ENCODE data around the gene LRG1.

LRG1 gene

DNA sequence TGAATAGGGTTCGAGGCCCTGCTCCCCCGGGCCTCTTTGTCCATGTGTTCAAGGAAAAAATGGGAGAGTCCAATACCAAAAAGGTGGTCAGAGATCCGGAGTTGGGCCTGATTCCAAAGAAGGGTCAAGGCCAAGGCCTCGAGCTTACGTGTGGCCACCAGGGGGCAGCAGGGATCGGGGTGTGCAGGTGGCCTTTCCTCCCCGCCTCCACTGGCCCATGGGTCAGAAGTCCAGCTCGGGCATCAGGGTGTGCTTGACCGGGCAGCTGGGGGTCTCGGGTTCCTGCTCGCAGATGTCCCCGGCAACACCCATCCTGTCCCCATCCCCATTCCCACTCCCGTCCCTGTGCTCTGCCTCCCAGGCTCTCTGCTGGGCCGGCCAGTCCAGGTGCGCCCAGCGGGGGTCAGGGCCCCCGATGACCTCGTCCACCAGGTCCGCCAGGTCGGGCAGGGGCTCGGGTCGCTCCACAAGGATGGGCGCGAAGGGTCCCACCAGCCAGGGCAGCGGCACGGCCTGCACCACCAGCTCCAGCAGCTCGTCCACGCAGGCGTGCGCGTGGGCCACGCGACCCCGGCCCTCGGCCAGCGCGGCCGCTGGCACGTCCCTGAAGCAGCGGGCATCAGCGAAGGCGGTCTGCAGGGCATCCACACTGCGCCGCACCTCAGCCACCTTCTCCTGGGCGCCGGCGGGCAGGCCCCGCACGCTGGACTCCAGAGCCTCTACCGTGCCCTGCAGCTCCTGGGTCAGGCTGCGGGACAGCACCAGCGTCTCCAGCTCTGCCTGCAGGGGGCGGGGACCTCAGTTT is 16.3 kb downstream of the LRG1 start:
- no peak overlapping the region for H3K23ac ChIP-seq (ENCODE audit: low read length in 2 of 2)
- H3K27ac ChIP-seq (ENCODE audit: low read length, poor library complexity, severe bottlenecking) = no peak overlapping the region
- no peak overlapping the region for H2BK12ac ChIP-seq (ENCODE audit: low read length in 2 of 2)
- no peak overlapping the region for H3K4me2 ChIP-seq (ENCODE audit: low read length, poor library complexity, severe bottlenecking)
- no peak overlapping the region for H4K8ac ChIP-seq (ENCODE audit: low read length)
- H3K79me1 ChIP-seq (replicated peaks; ENCODE audit: low read length, poor library complexity, severe bottlenecking) = no peaks in the 10 kb centered on the region
- peak overlapping the region; percentile 40 for H4K91ac ChIP-seq (ENCODE audit: low read length)
- no peak overlapping the region for H3K4me3 ChIP-seq (ENCODE audit: insufficient read depth in 1 of 2, low read depth in 1 of 2, low read length in 2 of 2)
- H3K4me1 ChIP-seq (ENCODE audit: control insufficient read depth, insufficient read depth, low read depth, low read length) = peaks cover 14% of the 10 kb centered on the region
- H3K9ac ChIP-seq (ENCODE audit: low read length) = no peak overlapping the region
- H3K9me3 ChIP-seq (ENCODE audit: control insufficient read depth, low read length) = no peaks in the 10 kb centered on the region
- WGBS = 71% methylated on average over 53 of the region's 53 CpGs
- H3K4ac ChIP-seq (ENCODE audit: low read depth in 1 of 2, low read length in 2 of 2) = no peak overlapping the region
- peak overlapping the region; percentile 19 for H2BK15ac ChIP-seq (ENCODE audit: low read depth, poor library complexity, severe bottlenecking)
- no peaks in the 10 kb centered on the region for H3K36me3 ChIP-seq (ENCODE audit: control insufficient read depth in 1 of 2, insufficient read depth in 2 of 2, low read depth in 1 of 2, low read length in 2 of 2)
- no peak overlapping the region for H2BK120ac ChIP-seq (ENCODE audit: low read depth, low read length)
- H3K14ac ChIP-seq (ENCODE audit: low read length in 2 of 2) = no peak overlapping the region
- no peak overlapping the region for H3K18ac ChIP-seq (ENCODE audit: low read depth in 1 of 2, low read length in 2 of 2)
- no peak overlapping the region for H2AK5ac ChIP-seq (ENCODE audit: low read length, severe bottlenecking)
- H3K27me3 ChIP-seq (ENCODE audit: control insufficient read depth in 1 of 2, insufficient read depth in 1 of 2, low read length in 2 of 2) = peaks cover 0 to 6% of the 10 kb centered on the region in 2 experiments
- DNase-seq = peak; percentile 29
- H2AFZ ChIP-seq (ENCODE audit: low read depth, low read length) = no peak overlapping the region
- H2BK5ac ChIP-seq (ENCODE audit: low read depth, low read length, poor library complexity, severe bottlenecking) = no peak overlapping the region

DNA sequence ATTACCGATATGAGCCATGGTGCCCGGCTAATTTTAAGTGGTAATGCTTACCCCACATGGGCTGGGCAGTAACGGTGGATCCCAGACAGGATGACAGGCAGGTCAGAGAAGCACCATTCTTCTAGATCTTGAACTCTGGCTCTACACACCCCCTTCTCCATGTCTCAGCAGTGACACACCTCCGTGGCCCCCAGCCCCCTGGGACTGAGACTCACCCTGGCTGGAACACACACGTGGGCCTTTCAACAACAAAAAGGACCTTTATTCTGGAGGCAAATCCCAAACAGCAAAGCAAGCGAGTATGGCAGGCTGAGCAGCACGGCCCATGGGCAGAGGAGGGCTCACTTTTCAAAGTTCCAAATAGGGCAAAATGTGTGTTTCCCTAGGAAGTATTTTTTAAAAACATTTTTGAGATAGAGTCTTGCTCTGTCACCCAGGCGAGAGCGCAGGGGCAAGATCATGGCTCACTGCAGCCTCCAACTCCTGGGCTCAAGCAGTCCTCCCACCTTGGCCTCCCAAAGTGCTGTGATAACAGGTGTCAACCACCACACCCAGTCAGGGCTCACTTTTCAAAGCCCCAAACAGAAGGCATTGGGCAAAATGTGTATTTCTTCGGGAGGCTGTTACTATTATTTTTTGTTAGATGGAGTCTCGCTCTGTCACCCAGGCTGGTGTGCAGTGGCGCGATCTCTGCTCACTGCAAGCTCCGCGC is 17.4 kb downstream of the LRG1 start:
- 87% methylated on average over 15 of the region's 15 CpGs for WGBS
- Histone ChIP-seq H4K8ac (ENCODE audit: low read length) (no peak overlapping the region), H3K36me3 (ENCODE audit: control insufficient read depth in 1 of 2, insufficient read depth in 2 of 2, low read depth in 1 of 2, low read length in 2 of 2) (no peaks in the 10 kb centered on the region), H3K23ac (ENCODE audit: low read length in 2 of 2) (no peak overlapping the region), H3K14ac (ENCODE audit: low read length in 2 of 2) (no peak overlapping the region), H2BK12ac (ENCODE audit: low read length in 2 of 2) (no peak overlapping the region), H2BK15ac (ENCODE audit: low read depth, poor library complexity, severe bottlenecking) (no peak overlapping the region), H3K18ac (ENCODE audit: low read depth in 1 of 2, low read length in 2 of 2) (no peak overlapping the region), H3K27me3 (ENCODE audit: control insufficient read depth in 1 of 2, insufficient read depth in 1 of 2, low read length in 2 of 2) (peaks cover 0 to 13% of the 10 kb centered on the region in 2 experiments), H3K4ac (ENCODE audit: low read depth in 1 of 2, low read length in 2 of 2) (no peak overlapping the region), H4K91ac (ENCODE audit: low read length) (no peak overlapping the region), H3K9me3 (ENCODE audit: control insufficient read depth, low read length) (no peaks in the 10 kb centered on the region), H2AFZ (ENCODE audit: low read depth, low read length) (no peak overlapping the region), H2BK120ac (ENCODE audit: low read depth, low read length) (no peak overlapping the region), H3K4me3 (ENCODE audit: insufficient read depth in 1 of 2, low read depth in 1 of 2, low read length in 2 of 2) (no peak overlapping the region), H3K4me1 (ENCODE audit: control insufficient read depth, insufficient read depth, low read depth, low read length) (peaks cover 18% of the 10 kb centered on the region), H2AK5ac (ENCODE audit: low read length, severe bottlenecking) (no peak overlapping the region), H3K79me1 (replicated peaks; ENCODE audit: low read length, poor library complexity, severe bottlenecking) (no peaks in the 10 kb centered on the region), H3K4me2 (ENCODE audit: low read length, poor library complexity, severe bottlenecking) (no peak overlapping the region), H3K27ac (ENCODE audit: low read length, poor library complexity, severe bottlenecking) (no peak overlapping the region), H3K9ac (ENCODE audit: low read length) (no peak overlapping the region), H2BK5ac (ENCODE audit: low read depth, low read length, poor library complexity, severe bottlenecking) (no peak overlapping the region)
- DNase-seq = no peak

DNA sequence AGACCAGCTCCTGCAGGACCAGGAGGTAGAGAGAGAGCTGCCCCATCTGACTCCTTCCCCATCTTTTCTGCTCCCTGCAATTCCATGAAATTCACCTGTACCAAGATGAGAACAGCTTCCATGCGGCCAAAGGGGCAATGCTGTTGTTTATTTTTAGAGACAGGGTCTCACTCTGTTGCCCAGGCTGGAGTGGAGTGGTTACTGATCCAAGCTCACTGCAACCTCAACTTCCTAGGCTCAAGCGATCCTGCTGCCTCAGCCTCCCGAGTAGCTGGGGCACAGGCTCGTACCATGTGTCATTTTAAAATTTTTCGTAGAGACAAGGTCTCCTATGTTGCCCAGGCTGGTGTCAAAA is 18.0 kb downstream of the LRG1 start:
- no peak overlapping the region for H3K4me3 ChIP-seq (ENCODE audit: insufficient read depth in 1 of 2, low read depth in 1 of 2, low read length in 2 of 2)
- no peaks in the 10 kb centered on the region for H3K9me3 ChIP-seq (ENCODE audit: control insufficient read depth, low read length)
- no peak overlapping the region for H2BK120ac ChIP-seq (ENCODE audit: low read depth, low read length)
- no peak overlapping the region for H3K4ac ChIP-seq (ENCODE audit: low read depth in 1 of 2, low read length in 2 of 2)
- 92% methylated on average over 5 of the region's 5 CpGs for WGBS
- no peak overlapping the region for H3K18ac ChIP-seq (ENCODE audit: low read depth in 1 of 2, low read length in 2 of 2)
- H4K91ac ChIP-seq (ENCODE audit: low read length) = no peak overlapping the region
- H2BK15ac ChIP-seq (ENCODE audit: low read depth, poor library complexity, severe bottlenecking) = no peak overlapping the region
- no peak overlapping the region for H3K14ac ChIP-seq (ENCODE audit: low read length in 2 of 2)
- H3K79me1 ChIP-seq (replicated peaks; ENCODE audit: low read length, poor library complexity, severe bottlenecking) = no peaks in the 10 kb centered on the region
- no peak overlapping the region for H3K4me2 ChIP-seq (ENCODE audit: low read length, poor library complexity, severe bottlenecking)
- H2BK12ac ChIP-seq (ENCODE audit: low read length in 2 of 2) = no peak overlapping the region
- H2AK5ac ChIP-seq (ENCODE audit: low read length, severe bottlenecking) = no peak overlapping the region
- no peak overlapping the region for H4K8ac ChIP-seq (ENCODE audit: low read length)
- peaks cover 0 to 18% of the 10 kb centered on the region in 2 experiments for H3K27me3 ChIP-seq (ENCODE audit: control insufficient read depth in 1 of 2, insufficient read depth in 1 of 2, low read length in 2 of 2)
- H3K27ac ChIP-seq (ENCODE audit: low read length, poor library complexity, severe bottlenecking) = no peak overlapping the region
- no peaks in the 10 kb centered on the region for H3K36me3 ChIP-seq (ENCODE audit: control insufficient read depth in 1 of 2, insufficient read depth in 2 of 2, low read depth in 1 of 2, low read length in 2 of 2)
- H2BK5ac ChIP-seq (ENCODE audit: low read depth, low read length, poor library complexity, severe bottlenecking) = no peak overlapping the region
- no peak overlapping the region for H2AFZ ChIP-seq (ENCODE audit: low read depth, low read length)
- H3K4me1 ChIP-seq (ENCODE audit: control insufficient read depth, insufficient read depth, low read depth, low read length) = peaks cover 23% of the 10 kb centered on the region
- H3K9ac ChIP-seq (ENCODE audit: low read length) = no peak overlapping the region
- no peak overlapping the region for H3K23ac ChIP-seq (ENCODE audit: low read length in 2 of 2)
- no peak for DNase-seq

DNA sequence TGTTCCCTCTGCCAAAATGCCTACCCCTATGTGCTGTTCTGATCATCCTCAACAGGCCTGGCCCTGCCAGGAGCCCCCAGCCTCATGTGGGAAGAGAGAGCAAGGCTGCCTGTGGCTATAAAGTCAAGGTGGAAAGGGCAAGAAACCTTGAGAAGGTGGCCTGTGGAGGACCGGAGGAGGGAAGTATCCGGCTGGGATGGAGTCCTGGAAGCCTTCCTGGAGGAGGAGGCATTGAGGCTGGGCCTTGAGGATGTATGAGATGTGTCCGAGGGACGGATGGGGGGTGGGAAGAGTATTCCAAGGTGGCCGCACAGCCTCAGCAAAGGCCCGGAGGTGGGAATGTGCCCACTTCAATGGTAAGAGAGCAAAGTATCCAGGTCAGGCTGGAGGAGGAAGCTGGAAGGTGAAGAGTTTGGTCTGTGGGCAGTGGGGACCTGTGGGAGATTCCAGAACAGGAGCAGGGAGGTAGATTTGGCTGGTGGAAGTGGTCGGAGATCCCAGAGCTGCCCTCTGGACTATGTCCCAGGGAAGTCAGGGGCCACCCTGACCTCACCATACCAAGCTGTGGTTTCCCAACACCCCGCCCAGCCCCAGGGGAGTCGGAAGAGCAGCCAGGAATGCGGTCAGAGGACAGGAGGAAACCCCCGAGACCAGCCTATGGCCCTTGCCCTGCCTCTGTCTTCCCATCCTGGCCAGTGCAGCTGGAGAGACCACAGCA is 18.5 kb downstream of the LRG1 start:
- no peak overlapping the region for H4K8ac ChIP-seq (ENCODE audit: low read length)
- WGBS = 75% methylated on average over 11 of the region's 11 CpGs

More for the DNA sequence above, 18.5 kb downstream of the LRG1 start:
- Histone ChIP-seq H3K36me3 (ENCODE audit: control insufficient read depth in 1 of 2, insufficient read depth in 2 of 2, low read depth in 1 of 2, low read length in 2 of 2) (no peaks in the 10 kb centered on the region), H3K4me1 (ENCODE audit: control insufficient read depth, insufficient read depth, low read depth, low read length) (peaks cover 29% of the 10 kb centered on the region), H2BK5ac (ENCODE audit: low read depth, low read length, poor library complexity, severe bottlenecking) (no peak overlapping the region), H2BK15ac (ENCODE audit: low read depth, poor library complexity, severe bottlenecking) (no peak overlapping the region), H2AFZ (ENCODE audit: low read depth, low read length) (no peak overlapping the region), H2BK120ac (ENCODE audit: low read depth, low read length) (no peak overlapping the region), H3K79me1 (replicated peaks; ENCODE audit: low read length, poor library complexity, severe bottlenecking) (no peaks in the 10 kb centered on the region), H3K4me3 (ENCODE audit: insufficient read depth in 1 of 2, low read depth in 1 of 2, low read length in 2 of 2) (no peak overlapping the region), H3K18ac (ENCODE audit: low read depth in 1 of 2, low read length in 2 of 2) (no peak overlapping the region), H4K91ac (ENCODE audit: low read length) (no peak overlapping the region), H3K4me2 (ENCODE audit: low read length, poor library complexity, severe bottlenecking) (no peak overlapping the region), H3K27me3 (ENCODE audit: control insufficient read depth in 1 of 2, insufficient read depth in 1 of 2, low read length in 2 of 2) (peaks cover 0 to 21% of the 10 kb centered on the region in 2 experiments), H2AK5ac (ENCODE audit: low read length, severe bottlenecking) (no peak overlapping the region), H3K14ac (ENCODE audit: low read length in 2 of 2) (no peak overlapping the region), H2BK12ac (ENCODE audit: low read length in 2 of 2) (no peak overlapping the region), H3K27ac (ENCODE audit: low read length, poor library complexity, severe bottlenecking) (no peak overlapping the region), H3K4ac (ENCODE audit: low read depth in 1 of 2, low read length in 2 of 2) (no peak overlapping the region), H3K23ac (ENCODE audit: low read length in 2 of 2) (no peak overlapping the region), H3K9me3 (ENCODE audit: control insufficient read depth, low read length) (no peaks in the 10 kb centered on the region), H3K9ac (ENCODE audit: low read length) (no peak overlapping the region)
- peak; percentile 16 for DNase-seq

Measured in mesenchymal stem cell (in vitro differentiated cells and primary cell).